Right lobe of liver (tissue), 6 donors: ENCODE data around the gene TMEM217. TPM values are rescaled to one million over a fixed set of nuclear protein-coding genes. Genes with fewer than 3 reads are reported as not detected.
"Not testable (repeated sequence)": the region's sequence is repeated elsewhere in the genome, so short reads cannot be mapped to it uniquely, and the experiment has no call there.

ENCODE experiments used
- ATAC-seq, 4 donors: fragments of 200-7000 bp; cut with Tn5 transposase; one replicate each; pipeline ENCODE4 v1.9.1; 2020; ENCODE audit warnings: mild to moderate bottlenecking in 4 of 4, moderate library complexity in 4 of 4
- DNase-seq, 3 donors: peaks; one replicate each; pipeline ENCODE4 v3.0.0-alpha.2; 2020
- H3K27ac ChIP-seq, 3 donors: fragments of 200-600 bp; one replicate each; pipeline ENCODE4 v1.8.0; 2022
- H3K27me3 ChIP-seq, 2 donors: fragments of 200-600 bp; one replicate each; pipeline ENCODE4 v1.8.0; 2022
- H3K36me3 ChIP-seq, 4 donors: fragments of 200-600 bp; sonication (generic) in 1 of 4; one replicate each; pipeline versions ENCODE4 v1.5.1 to v1.8.0; 2017 to 2022; ENCODE audit warnings: control low read depth in 1 of 4
- H3K4me1 ChIP-seq, 4 donors: fragments of 200-600 bp; sonication (generic) in 1 of 4; one replicate each; pipeline versions ENCODE4 v1.5.1 to v1.8.0; 2017 to 2022; ENCODE audit warnings: control low read depth in 1 of 4
- H3K4me3 ChIP-seq, 3 donors: fragments of 200-600 bp; one replicate each; pipeline ENCODE4 v1.8.0; 2022
- H3K9me3 ChIP-seq, 4 donors: fragments of 200-600 bp; sonication (generic) in 1 of 4; one replicate each; pipeline versions ENCODE4 v1.5.1 to v1.8.0; 2017 to 2022; ENCODE audit warnings: control low read depth in 1 of 4
- CTCF ChIP-seq, 4 donors: fragments of 200-600 bp in 3 of 4; fragments of 450-650 bp in 1 of 4; IDR thresholded peaks; one replicate each; pipeline versions ENCODE4 v1.5.1 to v1.8.0; 2016 to 2022; ENCODE audit warnings: antibody characterized with exemption in 4 of 4, mild to moderate bottlenecking in 2 of 4
- POLR2A ChIP-seq: fragments of 450-650 bp; IDR thresholded peaks from one replicate; pipeline ENCODE4 v1.6.1; 2017; ENCODE audit warnings: antibody characterized with exemption, mild to moderate bottlenecking
- WGBS: methylation state at CpG from one replicate; pipeline ENCODE4 v1.1.6; 2018; ENCODE audit warnings: low coverage, low lambda C conversion rate; ENCODE audit not compliant: insufficient coverage; ENCODE audit errors: missing lambda C conversion rate; 5-methylcytosine and 5-hydroxymethylcytosine counted together
- intact Hi-C, 2 donors: fragments of 100-400 bp; cut with DNase I; formaldehyde crosslinking; loops; one replicate each; pipeline versions ENCODE4 v1.11.2 to v1.14.1; 2022
- total RNA-seq, 6 experiments: library from RNA; depleted of rRNA in 2 of 6; stranded (reverse); fragments of >200 nt in 2 of 6; fragmentation: NEBNext Ultra II Directional in 3 of 6; extraction: Animal tissue kit (Norgen Biotek cat#: 25700) in 3 of 6; gene quantifications; one replicate each; pipeline versions ENCODE4 v1.1.0 to v1.2.4, GENCODE V29; 2016 to 2023
- donor health status: DM: no; HTN: yes; CAD: no.
- donor health status: DM: no; HTN: no; CAD: no.
- donor health status: DM: no; HTN: no; CAD: no.
- donor health status: DM: no; HTN: yes; CAD: no.
- donor health status: DM: no; HTN: yes; CAD: no.

Gene TMEM217
- total RNA-seq, 6 experiments from 2014 or later: 0.15 to 5.2 (median 0.92) TPM; not detected in 1

GRCh38 chr6:37201726-37202125 lies 56.2 kb downstream of the TMEM217 start:
- Histone ChIP-seq H3K36me3 (no peaks in the 10 kb centered on the region), H3K27ac (no peak overlapping the region), H3K9me3 (no peaks in the 10 kb centered on the region), H3K4me1 (peaks cover 0 to 14% (median 6%) of the 10 kb centered on the region in 4 donors), H3K4me3 (no peak overlapping the region), H3K27me3 (no peaks in the 10 kb centered on the region)
- WGBS: no CpG with 5 or more reads among the region's 1 CpG
- ATAC-seq (no peak), DNase-seq (no peak)
- intact Hi-C loops: loop anchor here in 1 of 2 donors (10.0 kb wide), 1 partner anchor 177 kb away; no protein-coding TSS in a partner anchor
- TF ChIP-seq POLR2A (no peak), CTCF (IDR thresholded peaks at IDR 0.05) (no peak)

DNA sequence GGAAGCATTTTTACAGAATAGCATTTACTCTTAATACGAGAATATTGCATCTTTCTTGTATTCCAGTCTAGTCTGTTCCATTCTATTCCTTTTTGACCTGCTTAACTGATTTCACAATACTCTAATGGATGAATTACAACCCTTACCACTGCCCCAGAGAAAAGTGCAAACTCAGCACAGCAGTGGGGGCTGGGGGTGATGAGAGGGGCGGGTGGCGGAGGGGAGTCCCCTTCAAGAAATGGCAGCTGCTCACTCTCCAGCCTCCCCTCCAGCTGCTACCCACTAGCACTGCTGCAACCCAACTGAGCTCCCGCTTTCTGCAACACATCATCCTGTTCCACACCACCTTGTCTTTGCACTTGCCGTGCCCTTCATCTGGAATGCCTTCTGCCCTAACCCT lies 57.9 kb downstream of the TMEM217 start:
- 23% methylated on average over 4 of the region's 5 CpGs for WGBS
- Histone ChIP-seq H3K27ac (no peak overlapping the region), H3K27me3 (no peaks in the 10 kb centered on the region), H3K4me3 (no peak overlapping the region), H3K9me3 (no peaks in the 10 kb centered on the region), H3K4me1 (peaks cover 0 to 10% (median 6%) of the 10 kb centered on the region in 4 donors), H3K36me3 (no peaks in the 10 kb centered on the region)
- intact Hi-C loops: loop anchor here in 1 of 2 donors (10.0 kb wide), 1 partner anchor 175 kb away; no protein-coding TSS in a partner anchor
- TF ChIP-seq CTCF (IDR thresholded peaks at IDR 0.05) (no peak), POLR2A (no peak)
- ATAC-seq: no peak
- DNase-seq: no peak

DNA sequence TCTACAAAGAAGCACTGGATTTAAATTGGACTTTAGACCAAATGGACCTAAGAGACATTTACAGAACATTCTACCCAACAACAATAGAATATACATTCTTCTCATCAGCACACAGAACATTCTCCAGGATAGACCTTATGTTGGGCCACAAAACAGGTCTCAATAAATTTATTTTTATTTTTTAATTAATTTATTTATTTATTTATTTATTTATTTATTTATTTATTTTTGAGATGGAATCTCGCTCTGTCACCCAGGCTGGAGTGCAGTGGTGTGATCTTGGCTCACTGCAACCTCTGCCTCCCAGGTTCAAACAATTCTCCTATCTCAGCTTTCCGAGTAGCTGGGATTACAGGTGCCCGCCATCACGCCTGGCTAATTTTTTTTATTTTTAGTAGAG lies 61.5 kb downstream of the TMEM217 start:
- intact Hi-C loops, H3K27ac ChIP-seq, H3K9me3 ChIP-seq, H3K36me3 ChIP-seq, H3K27me3 ChIP-seq, H3K4me3 ChIP-seq, DNase-seq, ATAC-seq, H3K4me1 ChIP-seq: not testable (repeated sequence)
- WGBS: 90% methylated on average over 2 of the region's 4 CpGs

GRCh38 chr6:37194886-37195285 lies 63.1 kb downstream of the TMEM217 start:
- H3K4me3 ChIP-seq, H3K27me3 ChIP-seq, intact Hi-C loops, H3K9me3 ChIP-seq, H3K4me1 ChIP-seq, H3K36me3 ChIP-seq, DNase-seq, H3K27ac ChIP-seq, ATAC-seq: not testable (repeated sequence)
- WGBS: no CpG with 5 or more reads among the region's 1 CpG

DNA sequence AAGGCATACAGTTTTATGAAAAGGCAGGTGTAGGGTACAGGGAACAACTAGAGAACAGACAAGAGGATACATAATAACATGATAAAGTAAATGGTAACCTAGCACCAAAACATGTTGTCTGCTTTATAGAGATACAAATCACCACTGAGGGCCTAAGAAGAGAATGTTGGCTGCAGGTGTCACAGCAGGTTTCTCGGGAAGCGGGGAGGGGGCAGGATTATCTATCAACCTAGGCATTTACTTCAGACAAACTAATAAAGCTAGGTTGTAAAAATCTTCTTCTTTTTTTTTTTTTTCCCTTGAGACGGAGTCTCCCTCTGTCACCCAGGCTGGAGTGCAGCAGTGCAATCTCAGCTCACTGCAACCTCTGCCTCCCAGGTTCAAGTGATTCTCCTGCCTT lies 65.3 kb downstream of the TMEM217 start:
- no peak for DNase-seq
- Histone ChIP-seq H3K36me3 (no peaks in the 10 kb centered on the region), H3K27me3 (no peaks in the 10 kb centered on the region), H3K27ac (no peak overlapping the region), H3K9me3 (no peaks in the 10 kb centered on the region), H3K4me3 (no peak overlapping the region), H3K4me1 (no peaks in the 10 kb centered on the region)
- intact Hi-C loops: no loop called here
- 100% methylated on average over 3 of the region's 3 CpGs for WGBS
- no peak for ATAC-seq
- TF ChIP-seq CTCF (IDR thresholded peaks at IDR 0.05) (no peak), POLR2A (no peak)

DNA sequence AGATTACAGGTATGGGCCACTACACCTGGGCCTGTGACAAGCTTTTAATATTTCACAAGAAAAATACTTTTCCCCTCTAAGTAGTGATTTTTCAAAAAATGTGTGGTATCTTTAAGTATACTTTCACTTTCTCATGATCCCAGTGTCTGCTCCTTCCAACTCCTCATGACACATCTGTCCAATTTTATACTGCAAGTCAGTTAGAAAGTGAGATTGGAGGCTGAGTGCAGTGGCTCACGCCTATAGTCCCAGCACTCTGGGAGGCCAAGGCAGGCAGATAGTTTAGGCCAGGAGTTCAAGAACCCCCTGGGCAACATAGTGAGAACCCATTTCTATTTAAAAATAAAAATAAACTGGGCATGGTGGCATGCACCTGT lies 67.8 kb downstream of the TMEM217 start:
- intact Hi-C loops: no loop called here
- ATAC-seq: peak in 2 of 4 donors; percentile 10 to 14

More for the DNA sequence above, 67.8 kb downstream of the TMEM217 start:
- Histone ChIP-seq H3K4me1 (no peaks in the 10 kb centered on the region), H3K9me3 (no peaks in the 10 kb centered on the region), H3K36me3 (no peaks in the 10 kb centered on the region), H3K27ac (peak overlapping the region in 1 of 3 donors; percentile 16), H3K4me3 (no peak overlapping the region), H3K27me3 (no peaks in the 10 kb centered on the region)
- no peak for DNase-seq
- TF ChIP-seq POLR2A: no peak
- no peak for TF ChIP-seq CTCF (IDR thresholded peaks at IDR 0.05)
- 60% methylated on average over 1 of the region's 1 CpG for WGBS
